Pancreas (tissue), 10 donors: ENCODE data around the gene EFHD2. TPM values are rescaled to one million over a fixed set of nuclear protein-coding genes. Genes with fewer than 3 reads are reported as not detected.

Source experiments
- ATAC-seq, 4 donors: fragments of 200-7000 bp; cut with Tn5 transposase; one replicate each; pipeline versions ENCODE4 v1.8.0 to v1.9.1; 2020; ENCODE audit warnings: mild to moderate bottlenecking in 4 of 4, moderate library complexity in 4 of 4
- DNase-seq, 6 donors: peaks; one replicate each; pipeline ENCODE4 v3.0.0-alpha.2; 2020
- FAIRE-seq: peaks from 2 replicates; lab custom pipeline; 2012; peaks lifted over from hg19 to GRCh38; lab: Jason Lieb, UNC
- H3K27ac ChIP-seq, 4 donors: fragments of 200-600 bp; sonication (generic); 1 replicate in 3 of 4; 2 replicates in 1 of 4; pipeline versions ENCODE4 v1.5.0 to v1.8.0; 2020
- H3K27me3 ChIP-seq, 4 donors: fragments of 200-600 bp; one replicate each; pipeline ENCODE4 v1.8.0; 2021
- H3K36me3 ChIP-seq, 3 donors: fragments of 200-600 bp; sonication (generic) in 1 of 3; one replicate each; pipeline versions ENCODE4 v1.5.0 to v1.8.0; 2020 to 2021
- H3K4me1 ChIP-seq, 3 donors: fragments of 200-600 bp; one replicate each; pipeline ENCODE4 v1.8.0; 2021
- H3K4me3 ChIP-seq, 4 donors: fragments of 200-600 bp; sonication (generic) in 2 of 4; one replicate each; pipeline versions ENCODE4 v1.5.0 to v1.8.0; 2020 to 2021
- H3K9me3 ChIP-seq, 4 donors: fragments of 200-600 bp; one replicate each; pipeline ENCODE4 v1.8.0; 2021
- WGBS, 2 donors: extraction: QIAGEN DNeasy Blood & Tissue Kit; methylation state at CpG; one replicate each; pipeline ENCODE4 v1.1.7; 2013; 5-methylcytosine and 5-hydroxymethylcytosine counted together
- intact Hi-C, 3 donors: fragments of 100-400 bp; cut with DNase I; formaldehyde crosslinking; loops; one replicate each; pipeline versions ENCODE4 v1.11.1 to v1.14.2; 2022
- polyA plus RNA-seq, 2 donors: library from polyadenylated mRNA; stranded (reverse); fragments of 200-250 nt; gene quantifications; one replicate each; pipeline ENCODE4 v1.2.3, GENCODE V29; 2013
- total RNA-seq, 6 donors: library from RNA; stranded (reverse); fragmentation: NEBNext Ultra II Directional in 4 of 6; extraction: Animal tissue kit (Norgen Biotek cat#: 25700) in 4 of 6; gene quantifications; one replicate each; pipeline versions ENCODE4 v1.2.1 to v1.2.4, GENCODE V29; 2021 to 2023
- TF ChIP-seq, protein P1 (sequence below), 4 donors: fragments of 200-600 bp; sonication (generic) in 3 of 4; IDR thresholded peaks; one replicate each; pipeline versions ENCODE4 v1.5.0 to v1.8.0; 2021; ENCODE audit warnings: antibody characterized with exemption in 4 of 4
- donor health status: healthy with polysubstance abuse.
- donor health status: DM: no; HTN: no; CAD: no; lungs with moderate emphysema.
- donor health status: DM: no; HTN: no; CAD: no.
- donor health status: control.
- donor health status: control.
- donor health status: Bipolar disorder and iron deficiency.
- donor health status: DM: yes; HTN: yes; CAD: no.
- donor health status: DM: no; HTN: no; CAD: no.
- donor health status: DM: no; HTN: no; CAD: no.
- donor health status: DM: yes; HTN: yes; CAD: no.

EFHD2 gene
- total and polyA plus RNA-seq, 8 donors: 30.5 to 47.4 (median 38.8) TPM

DNA sequence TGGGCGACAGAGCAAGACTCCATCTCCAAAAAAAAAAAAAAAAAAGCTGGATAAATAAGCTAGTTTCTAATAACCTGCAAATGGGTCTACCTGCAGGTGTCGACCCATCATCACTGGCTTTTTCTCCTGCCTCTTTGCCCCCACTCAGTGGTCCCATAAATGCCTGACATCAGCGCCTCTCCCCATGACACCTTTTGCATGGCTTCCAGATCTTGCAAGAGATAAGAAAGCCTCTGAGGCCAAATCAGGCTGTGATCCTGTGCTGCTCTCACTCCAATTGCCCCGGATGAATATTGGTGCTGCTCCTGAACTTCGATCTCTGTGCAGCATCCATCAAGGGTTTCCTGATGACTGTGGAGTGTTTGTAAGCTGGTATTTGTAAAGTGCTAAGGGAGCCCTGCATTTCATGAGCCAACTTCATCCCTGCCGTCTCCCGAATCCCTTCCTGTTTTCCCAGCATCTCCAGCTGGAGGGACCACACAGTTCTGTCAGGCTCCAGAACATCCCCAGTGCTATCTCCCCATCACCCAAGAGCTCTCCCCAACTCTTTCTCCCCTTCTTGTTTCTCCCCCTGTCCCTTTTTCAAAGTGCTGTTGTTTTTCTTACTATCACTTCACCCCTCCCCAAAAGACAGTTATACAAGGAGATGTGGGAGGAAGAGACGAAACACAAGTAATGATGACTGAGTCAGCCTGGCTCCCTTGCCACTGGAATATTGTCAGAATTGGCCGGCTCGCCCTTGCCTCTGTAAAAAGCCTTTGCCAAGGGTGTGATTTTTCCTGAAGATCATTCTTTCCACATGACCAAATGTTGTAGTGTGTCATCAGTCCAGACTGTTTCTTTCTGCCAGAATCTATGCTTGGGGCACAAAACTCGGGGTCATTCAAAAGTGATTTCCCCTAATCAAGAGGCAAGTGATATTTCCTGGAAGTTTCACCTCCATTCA, 2.8 kb upstream of the EFHD2 start:
- intact Hi-C loops: no loop called here
- DNase-seq (no peak), ATAC-seq (no peak), FAIRE-seq (no peak)
- Histone ChIP-seq H3K4me1 (no peaks in the 10 kb centered on the region), H3K4me3 (no peak overlapping the region), H3K36me3 (no peaks in the 10 kb centered on the region), H3K9me3 (no peaks in the 10 kb centered on the region), H3K27me3 (no peaks in the 10 kb centered on the region), H3K27ac (no peak overlapping the region)
- WGBS, 2 donors: 75 to 78% methylated on average over 10 to 11 of the region's 11 CpGs
- TF ChIP-seq, protein P1, sequence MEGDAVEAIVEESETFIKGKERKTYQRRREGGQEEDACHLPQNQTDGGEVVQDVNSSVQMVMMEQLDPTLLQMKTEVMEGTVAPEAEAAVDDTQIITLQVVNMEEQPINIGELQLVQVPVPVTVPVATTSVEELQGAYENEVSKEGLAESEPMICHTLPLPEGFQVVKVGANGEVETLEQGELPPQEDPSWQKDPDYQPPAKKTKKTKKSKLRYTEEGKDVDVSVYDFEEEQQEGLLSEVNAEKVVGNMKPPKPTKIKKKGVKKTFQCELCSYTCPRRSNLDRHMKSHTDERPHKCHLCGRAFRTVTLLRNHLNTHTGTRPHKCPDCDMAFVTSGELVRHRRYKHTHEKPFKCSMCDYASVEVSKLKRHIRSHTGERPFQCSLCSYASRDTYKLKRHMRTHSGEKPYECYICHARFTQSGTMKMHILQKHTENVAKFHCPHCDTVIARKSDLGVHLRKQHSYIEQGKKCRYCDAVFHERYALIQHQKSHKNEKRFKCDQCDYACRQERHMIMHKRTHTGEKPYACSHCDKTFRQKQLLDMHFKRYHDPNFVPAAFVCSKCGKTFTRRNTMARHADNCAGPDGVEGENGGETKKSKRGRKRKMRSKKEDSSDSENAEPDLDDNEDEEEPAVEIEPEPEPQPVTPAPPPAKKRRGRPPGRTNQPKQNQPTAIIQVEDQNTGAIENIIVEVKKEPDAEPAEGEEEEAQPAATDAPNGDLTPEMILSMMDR (IDR thresholded peaks at IDR 0.05): no peak

- no peak for FAIRE-seq
Measured at GRCh38 chr1:15407580-15407979, 2.1 kb upstream of the EFHD2 start.

DNA sequence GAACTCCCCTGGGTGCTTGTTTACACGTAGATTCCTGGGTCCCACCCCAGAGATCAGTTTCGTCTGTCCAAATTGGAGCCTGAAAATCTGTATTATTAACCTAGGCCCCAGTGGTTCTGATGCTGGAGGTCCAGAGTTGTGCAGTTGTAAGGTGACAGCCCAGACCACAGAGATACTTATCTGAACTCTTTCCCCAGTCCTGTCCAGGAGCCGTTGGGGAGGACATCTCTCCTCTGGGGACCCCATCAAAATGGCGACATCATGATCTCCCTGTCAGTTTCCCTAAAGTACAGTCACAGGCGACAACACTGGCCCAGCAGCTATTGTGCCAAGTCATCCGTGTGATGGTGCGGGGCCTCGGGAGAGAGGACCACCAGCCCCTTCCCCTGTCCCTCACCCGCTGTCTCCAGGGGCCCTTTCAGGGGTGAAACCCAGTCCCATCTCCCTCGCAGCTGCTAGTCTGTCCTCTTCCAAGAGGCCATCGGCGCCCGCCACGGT, 749 bp upstream of the EFHD2 start:
- peak overlapping the region in 3 of 4 donors; percentile 82 to 93 (median 87) for H3K4me3 ChIP-seq
- no peak for FAIRE-seq
- no peak for ATAC-seq
- WGBS, 2 donors: 36 to 37% methylated on average over 14 of the region's 14 CpGs
- peaks cover 0 to 9% (median 8%) of the 10 kb centered on the region in 3 donors for H3K4me1 ChIP-seq
- TF ChIP-seq, protein P1 (IDR thresholded peaks at IDR 0.05): no peak
- H3K9me3 ChIP-seq: no peaks in the 10 kb centered on the region
- intact Hi-C loops: no loop called here
- peak in 1 of 6 donors; percentile 84 for DNase-seq
- H3K36me3 ChIP-seq: no peaks in the 10 kb centered on the region
- peak overlapping the region in 2 of 4 donors; percentile 50 to 60 for H3K27ac ChIP-seq
- no peaks in the 10 kb centered on the region for H3K27me3 ChIP-seq

More at GRCh38 chr1:15407580-15407979, 2.1 kb upstream of the EFHD2 start:
- Histone ChIP-seq H3K27me3 (no peaks in the 10 kb centered on the region), H3K9me3 (no peaks in the 10 kb centered on the region), H3K4me1 (peaks cover 0 to under 1% (median under 1%) of the 10 kb centered on the region in 3 donors), H3K4me3 (no peak overlapping the region), H3K36me3 (no peaks in the 10 kb centered on the region), H3K27ac (no peak overlapping the region)
- WGBS, 2 donors: 82 to 91% methylated on average over 7 of the region's 7 CpGs
- TF ChIP-seq, protein P1 (IDR thresholded peaks at IDR 0.05): no peak
- intact Hi-C loops: no loop called here
- no peak for DNase-seq
- no peak for ATAC-seq

GRCh38 chr1:15410223-15410883, 665 bp downstream of the EFHD2 start:
- FAIRE-seq: no peak
- peak overlapping the region; percentile 82 to 93 (median 89) for H3K4me3 ChIP-seq
- H3K36me3 ChIP-seq: no peaks in the 10 kb centered on the region
- peaks cover 0 to 10% (median 8%) of the 10 kb centered on the region in 3 donors for H3K4me1 ChIP-seq
- WGBS, 2 donors: 1 to 2% methylated on average over 46 to 53 of the region's 53 CpGs
- peak overlapping the region; percentile 50 to 68 (median 62) for H3K27ac ChIP-seq
- intact Hi-C loops: loop anchor here in 1 of 3 donors (5.0 kb wide), 1 partner anchor 83 kb away; no protein-coding TSS in a partner anchor
- TF ChIP-seq, protein P1 (IDR thresholded peaks at IDR 0.05): no peak
- peak; percentile 27 to 78 (median 50) for DNase-seq
- H3K27me3 ChIP-seq: no peaks in the 10 kb centered on the region
- H3K9me3 ChIP-seq: no peaks in the 10 kb centered on the region
- ATAC-seq: peak in 3 of 4 donors; percentile 2 to 8 (median 7)
